GM18507 (cell line): ENCODE results near the gene CALHM3.
A peak's percentile ranks its signal among the peaks of the same experiment; 100 is the strongest.

Experiments used
- DNase-seq: peaks from one replicate; pipeline ENCODE4 v3.0.0; 2011; ENCODE audit warnings: low read depth; ENCODE audit not compliant: insufficient read length; ENCODE audit errors: extremely low spot score
- FAIRE-seq: peaks from 2 replicates; lab custom pipeline; 2011; peaks lifted over from hg19 to GRCh38; lab: Jason Lieb, UNC

Gene CALHM3

GRCh38 chr10:103452506-103453230 is 26.4 kb downstream of the CALHM3 start:
- DNase-seq, result no peak
- no peak for FAIRE-seq

DNA sequence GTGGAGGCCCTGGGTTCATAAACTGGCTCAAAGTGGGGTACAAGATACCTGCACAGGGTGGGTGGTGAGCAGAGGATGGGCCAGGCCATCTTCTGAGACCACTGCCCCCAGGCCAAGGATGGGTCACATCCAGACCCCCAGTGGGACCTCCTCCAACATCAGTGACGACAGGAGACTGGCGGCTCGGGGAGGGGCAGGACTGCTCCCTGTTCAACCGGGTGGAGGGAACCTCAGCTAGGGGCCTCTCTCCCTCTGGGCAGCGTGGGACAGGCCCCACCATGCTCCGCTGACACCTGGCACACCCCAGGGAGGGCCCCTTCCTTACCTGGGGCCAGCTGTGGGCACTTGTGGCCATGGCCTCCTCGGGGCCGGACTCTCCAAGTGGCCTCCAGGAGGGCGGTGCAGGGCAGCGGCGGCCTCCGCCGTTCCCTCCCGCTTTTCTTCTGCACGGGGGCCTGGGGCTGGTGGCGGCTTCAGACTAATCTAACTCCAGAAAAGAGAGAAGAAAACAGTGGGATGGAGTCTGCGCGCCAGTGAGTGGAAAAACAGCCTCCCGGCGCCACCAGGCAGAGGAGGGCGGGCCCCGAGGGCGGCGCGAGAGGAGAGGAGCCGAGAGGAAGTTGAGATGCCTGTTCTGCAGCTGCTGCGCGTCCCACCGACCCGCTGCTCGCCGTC is 27.1 kb downstream of the CALHM3 start, which contains the start of gene CALHM2:
TSS of gene CALHM2 (minus strand) at position 540 of the 675 bp plus-strand sequence. CDS start 2,429 bp downstream, outside the sequence.
- DNase-seq, result no peak
- peak; percentile 81 for FAIRE-seq

DNA sequence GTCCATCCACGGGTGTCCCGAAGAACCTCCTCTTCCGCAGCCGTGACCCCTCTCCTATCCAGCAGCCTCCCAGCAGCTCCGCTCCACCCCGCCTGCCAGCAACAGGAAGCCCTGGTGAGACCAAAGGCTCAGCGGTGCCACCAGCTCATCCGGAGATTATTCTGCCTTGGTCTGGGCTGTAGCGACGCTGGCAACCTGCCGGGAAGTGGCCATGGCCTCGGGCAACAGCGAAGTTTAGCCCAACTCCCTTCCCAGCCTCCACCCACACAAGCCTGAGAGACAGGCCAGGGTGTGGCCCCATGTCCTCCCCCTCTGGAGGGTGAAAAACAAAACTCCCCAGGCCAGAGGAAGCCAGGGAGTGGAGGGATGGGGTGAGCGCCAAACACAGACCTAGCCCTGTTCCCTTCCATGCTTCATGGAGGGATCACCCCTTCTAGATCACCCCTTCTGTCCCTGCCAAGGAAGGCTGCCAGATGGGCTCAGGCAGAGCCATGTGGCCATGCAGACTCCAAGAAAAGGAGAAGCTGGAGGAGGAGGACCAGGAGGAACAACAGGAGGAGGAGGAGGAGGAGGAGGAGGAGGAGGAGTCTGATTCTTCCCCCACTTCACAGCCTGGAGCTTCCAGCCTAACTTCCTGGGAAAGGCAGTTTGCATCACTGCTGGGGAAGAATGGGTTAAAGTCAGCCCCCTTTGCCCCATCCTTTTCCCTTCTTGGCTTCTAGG is 27.8 kb downstream of the CALHM3 start:
- DNase-seq (peak; percentile 46), FAIRE-seq (peak; percentile 86)

DNA sequence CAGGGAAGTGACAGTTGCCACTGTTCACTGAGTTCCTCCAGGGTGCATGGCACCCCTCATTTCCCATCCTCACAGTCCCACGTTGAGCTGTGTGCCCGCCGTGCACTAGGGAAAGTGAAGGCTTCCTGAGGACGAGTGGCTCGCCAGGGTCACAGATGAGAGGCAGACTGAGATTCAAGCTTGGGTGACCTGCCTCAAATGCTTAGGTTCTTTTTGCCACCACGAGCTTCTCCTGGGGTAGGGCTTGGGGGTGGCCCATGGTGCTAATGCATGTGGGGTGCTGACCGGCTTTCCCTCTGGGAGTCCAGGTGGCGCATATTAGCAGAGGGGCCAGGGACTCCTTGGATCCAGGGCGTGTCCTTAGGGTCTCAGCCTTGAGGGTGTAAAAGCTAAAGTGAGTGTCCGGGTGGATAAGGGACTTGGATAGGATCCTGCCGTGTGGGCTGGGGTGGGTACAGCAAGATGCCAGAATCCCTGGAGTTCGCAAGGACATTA is 28.8 kb downstream of the CALHM3 start:
- no peak for FAIRE-seq

DNA sequence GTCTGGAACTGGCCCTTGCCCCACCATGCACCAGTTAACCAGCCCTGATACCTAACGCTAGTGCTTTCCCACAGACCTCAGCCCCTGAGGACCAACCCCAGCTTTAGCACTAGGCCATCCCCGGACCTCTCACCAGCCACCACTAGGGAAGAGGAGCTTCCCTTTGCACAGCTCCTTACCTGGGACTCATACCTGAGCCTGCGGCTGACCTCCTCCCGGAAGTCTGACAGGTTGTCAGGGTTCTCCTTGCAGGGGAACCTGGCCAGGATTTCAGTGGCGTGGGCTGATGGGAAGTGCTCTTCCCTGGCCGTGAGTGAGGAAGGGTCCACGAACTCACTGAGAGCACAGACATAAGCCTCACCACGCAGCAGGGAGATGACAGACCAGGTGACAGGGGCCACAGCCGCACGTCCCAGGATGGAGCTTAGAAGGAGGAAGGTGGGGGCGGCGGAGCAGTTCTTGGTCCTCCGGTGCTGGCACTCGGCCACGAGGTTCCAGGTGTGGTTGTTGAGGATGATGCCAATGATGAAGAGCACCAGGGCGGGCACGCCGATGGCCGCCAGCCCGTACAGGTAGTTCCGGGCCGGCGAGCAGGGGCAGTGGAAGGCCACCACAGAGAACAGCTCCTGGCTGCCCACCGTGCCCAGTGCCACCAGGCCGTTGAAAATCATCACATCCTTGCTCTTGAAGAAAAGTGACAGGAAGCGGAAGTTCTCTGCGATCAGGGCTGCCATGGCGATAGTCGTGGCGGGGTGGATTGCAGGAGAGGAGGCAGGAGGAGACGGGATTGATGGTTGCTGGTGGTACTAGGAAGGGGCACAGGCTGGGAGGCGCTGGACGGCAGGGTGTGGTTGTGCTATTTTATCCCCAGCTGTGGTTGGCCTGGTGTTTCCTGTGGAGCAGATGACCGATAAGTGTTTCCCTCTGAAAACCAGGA is 29.6 kb downstream of the CALHM3 start:
- DNase-seq, result no peak
- FAIRE-seq, result no peak

More for the DNA sequence above, 28.8 kb downstream of the CALHM3 start:
- no peak for DNase-seq

DNA sequence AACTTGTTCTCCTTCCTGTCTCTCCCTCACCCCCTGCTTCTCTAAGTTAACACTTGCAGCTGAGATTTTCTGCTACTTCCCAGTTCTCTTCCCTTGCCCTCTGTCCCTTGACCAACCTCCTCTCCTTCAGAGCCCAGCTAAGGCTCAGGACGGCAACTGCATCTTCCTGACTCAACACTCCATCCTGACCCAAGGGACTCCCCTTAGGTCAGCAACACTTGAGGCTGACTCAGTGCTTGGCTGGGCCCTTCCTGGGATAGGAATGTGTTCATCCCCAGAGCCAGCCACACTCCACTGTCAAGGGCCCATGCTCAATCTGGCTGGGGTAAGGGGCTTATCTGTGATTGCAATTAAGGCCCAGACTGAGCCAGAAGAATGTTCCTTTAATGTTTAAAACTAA is 30.3 kb downstream of the CALHM3 start:
- DNase-seq (no peak), FAIRE-seq (no peak)

- FAIRE-seq (no peak), DNase-seq (no peak)
These were observed 31.9 kb downstream of the CALHM3 start for GRCh38 chr10:103447187-103447586.

GRCh38 chr10:103445767-103446567 is 33.1 kb downstream of the CALHM3 start:
- DNase-seq (no peak), FAIRE-seq (no peak)

DNA sequence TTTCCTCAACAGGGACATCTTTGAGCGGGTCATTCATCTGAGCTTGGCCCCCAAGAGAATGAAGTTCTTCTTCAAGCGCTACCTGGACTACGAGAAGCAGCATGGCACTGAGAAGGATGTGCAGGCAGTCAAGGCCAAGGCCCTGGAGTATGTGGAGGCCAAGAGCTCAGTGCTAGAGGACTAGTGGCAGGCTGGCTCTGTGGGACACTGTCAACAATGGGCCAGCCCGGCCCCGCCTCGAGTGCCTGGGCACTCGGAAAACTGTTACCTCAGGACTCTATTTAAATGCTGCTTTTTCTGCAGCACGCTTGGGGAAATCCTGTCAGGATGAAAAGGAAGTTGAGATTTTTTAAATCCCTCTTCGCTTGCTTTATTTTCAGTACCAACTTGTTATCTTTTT is 33.7 kb downstream of the CALHM3 start:
- no peak for FAIRE-seq
- DNase-seq, result no peak

- FAIRE-seq (no peak), DNase-seq (no peak)
These were observed 34.6 kb downstream of the CALHM3 start for GRCh38 chr10:103444478-103444877.

DNA sequence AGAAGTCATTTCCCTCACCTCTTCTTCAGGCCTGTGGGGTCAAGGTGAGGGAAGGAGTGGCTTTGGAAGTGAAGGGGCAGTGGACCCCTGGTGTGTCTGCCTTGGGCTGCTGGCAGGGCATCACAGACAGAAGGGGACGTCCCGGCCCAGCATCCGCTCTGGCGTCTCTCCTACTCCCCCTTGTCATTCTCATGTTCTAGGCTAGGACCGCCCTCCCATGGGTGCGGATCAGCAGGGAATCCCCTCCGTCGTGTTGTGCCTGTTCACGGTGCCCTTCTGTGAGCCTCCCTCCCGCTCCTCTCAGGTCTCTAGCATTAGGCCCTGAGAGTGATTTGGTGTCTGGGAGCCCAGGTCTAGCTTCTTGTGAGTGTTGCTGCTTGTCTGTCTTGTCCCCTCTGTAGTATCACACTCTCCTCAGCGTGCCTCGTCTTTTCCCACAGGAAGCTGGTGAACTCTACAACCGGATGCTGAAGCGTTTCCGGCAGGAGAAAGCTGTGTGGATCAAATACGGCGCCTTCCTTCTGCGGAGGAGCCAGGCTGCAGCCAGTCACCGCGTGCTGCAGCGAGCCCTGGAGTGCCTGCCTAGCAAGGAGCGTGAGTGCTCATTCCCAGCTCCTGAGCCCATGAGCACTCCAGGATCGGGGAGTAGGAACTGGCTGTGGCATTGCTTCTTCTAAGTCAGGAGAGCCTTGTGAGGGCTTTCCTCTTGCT is 35.4 kb downstream of the CALHM3 start:
- DNase-seq (no peak), FAIRE-seq (no peak)

- FAIRE-seq (no peak), DNase-seq (no peak)
These were observed 37.0 kb downstream of the CALHM3 start for GRCh38 chr10:103442031-103442461.

DNA sequence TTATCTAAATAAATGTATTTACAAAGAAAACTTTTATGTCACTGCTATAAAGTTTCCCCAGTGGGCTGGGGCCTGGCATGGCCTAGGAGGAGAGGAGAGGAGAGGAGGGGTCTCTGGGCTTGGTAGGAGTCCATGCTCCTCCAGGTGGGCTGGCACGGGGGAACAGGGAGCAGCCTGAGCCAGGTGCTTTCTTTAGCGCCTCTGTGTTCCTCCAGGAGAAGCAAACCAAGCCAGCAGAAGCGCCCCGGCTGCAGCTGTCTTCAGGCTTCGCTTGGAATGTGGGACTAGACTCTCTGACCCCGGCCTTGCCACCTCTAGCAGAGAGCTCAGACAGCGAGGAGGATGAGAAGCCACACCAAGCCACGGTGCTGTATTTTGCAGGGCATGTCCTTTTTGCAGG is 37.4 kb downstream of the CALHM3 start:
- DNase-seq (no peak), FAIRE-seq (no peak)

- DNase-seq (no peak), FAIRE-seq (no peak)
These were observed 37.8 kb downstream of the CALHM3 start for GRCh38 chr10:103441206-103441605.

DNA sequence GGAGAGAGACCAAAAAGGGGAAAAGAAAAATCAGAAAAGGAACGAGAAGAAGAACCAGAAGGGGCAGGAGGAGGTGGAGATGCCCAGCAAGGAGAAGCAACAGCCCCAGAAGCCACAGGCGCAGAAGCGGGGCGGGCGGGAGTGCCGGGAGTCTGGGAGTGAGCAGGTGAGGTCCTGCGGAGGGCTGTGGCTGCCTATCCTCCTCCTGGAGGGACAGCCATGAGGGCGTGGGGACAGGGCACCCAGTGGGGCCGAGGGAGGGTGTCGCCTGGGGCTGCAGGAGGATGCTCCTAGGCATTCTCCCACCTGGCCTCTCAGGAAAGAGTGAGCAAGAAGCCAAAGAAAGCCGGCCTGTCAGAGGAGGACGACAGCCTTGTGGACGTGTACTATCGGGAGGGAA is 38.6 kb downstream of the CALHM3 start:
- FAIRE-seq (no peak), DNase-seq (no peak)

- FAIRE-seq, result no peak
- DNase-seq, result no peak
These were observed 39.3 kb downstream of the CALHM3 start for GRCh38 chr10:103439776-103440175.

DNA sequence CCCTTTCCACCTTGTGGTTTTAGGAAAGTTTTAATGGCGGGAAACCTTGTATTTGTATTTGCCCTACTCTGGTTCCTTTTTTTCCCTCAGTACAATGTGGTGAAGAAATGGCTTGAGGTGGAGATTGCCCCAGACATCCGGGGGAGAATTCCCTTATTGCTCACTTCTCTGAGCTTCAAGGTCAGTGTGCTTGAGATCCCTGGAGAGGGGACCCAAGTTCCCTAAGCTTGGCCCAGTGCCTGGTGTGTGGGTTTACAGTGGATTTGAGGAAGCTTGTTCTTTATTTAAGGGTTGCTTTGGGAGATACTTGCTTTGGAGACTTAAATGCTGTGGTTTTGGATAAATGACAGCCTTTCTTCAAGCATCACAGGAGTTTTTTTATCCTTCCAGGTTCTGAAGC is 45.2 kb downstream of the CALHM3 start:
- FAIRE-seq (no peak), DNase-seq (no peak)

- FAIRE-seq (no peak), DNase-seq (no peak)
These were observed 47.1 kb downstream of the CALHM3 start for GRCh38 chr10:103431902-103432301.
